ENCODE data around the gene ARID1B.

Gene ARID1B

DNA sequence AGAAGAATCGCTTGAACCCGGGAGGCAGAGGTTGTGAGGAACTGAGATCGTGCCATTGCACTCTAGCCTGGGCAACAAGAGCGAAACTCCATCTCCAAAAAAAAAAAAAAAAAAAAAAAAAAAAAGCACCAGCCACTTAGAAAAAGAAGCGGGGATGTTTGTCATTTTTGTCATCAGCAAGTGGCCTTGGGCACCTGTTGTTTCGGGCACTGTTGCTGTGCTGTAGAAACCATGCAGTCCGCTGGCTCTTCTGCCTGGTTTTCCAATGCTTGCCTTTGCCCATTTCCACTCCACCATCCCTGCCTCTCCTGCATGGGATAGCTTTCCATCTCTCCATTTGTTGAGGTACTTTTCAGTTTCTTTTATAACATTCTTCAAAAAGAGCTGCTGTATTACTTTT lies 129.3 kb downstream of the ARID1B start:
- DNase-seq (ENCODE audit: low read depth): no peak

- no peak for DNase-seq (ENCODE audit: low read depth)
Measured at GRCh38 chr6:156909212-156910010, 132.2 kb downstream of the ARID1B start.

DNA sequence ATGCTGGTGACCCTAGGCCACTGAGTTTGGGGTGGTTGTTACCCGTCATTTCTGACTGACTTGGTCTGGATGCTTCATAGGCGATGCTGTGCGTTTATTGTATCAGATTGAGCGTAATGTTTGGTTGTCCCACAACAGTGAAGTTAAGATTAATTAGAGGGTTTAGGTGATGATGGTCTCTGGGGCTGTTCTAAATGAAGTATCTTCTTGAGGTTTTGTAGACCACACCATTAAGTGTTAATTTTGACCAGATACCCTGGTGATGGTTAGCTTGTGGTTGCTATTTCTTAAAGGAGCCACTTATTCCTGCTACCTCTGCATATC lies 132.8 kb downstream of the ARID1B start:
- no peak for DNase-seq (ENCODE audit: low read depth)

- no peak for DNase-seq (ENCODE audit: low read depth)
Measured at GRCh38 chr6:156910938-156911337, 133.8 kb downstream of the ARID1B start.

GRCh38 chr6:156911581-156911980 lies 134.4 kb downstream of the ARID1B start:
- no peak for DNase-seq (ENCODE audit: low read depth)

- no peak for DNase-seq (ENCODE audit: low read depth)
Measured at GRCh38 chr6:156912431-156912830, 135.3 kb downstream of the ARID1B start.

DNA sequence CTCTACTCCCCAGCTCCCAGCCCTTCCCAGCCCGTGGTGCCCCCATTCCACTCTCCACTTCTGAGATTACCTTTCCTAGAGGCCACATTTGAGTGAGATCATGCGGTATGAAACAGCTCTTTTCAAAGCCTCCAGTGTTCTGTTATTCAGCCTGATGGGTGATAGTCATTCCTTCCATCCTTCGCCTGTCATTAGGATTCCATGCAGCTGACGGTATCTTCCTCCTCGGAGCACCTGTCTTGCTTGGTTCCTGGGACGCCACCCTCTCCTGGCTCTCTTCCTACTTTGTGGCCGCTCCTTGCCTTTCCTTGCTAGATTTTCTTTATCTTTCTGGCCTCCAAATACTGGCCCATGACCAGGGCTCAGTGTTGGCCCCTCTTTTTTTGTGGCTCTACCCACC lies 137.0 kb downstream of the ARID1B start:
- no peak for DNase-seq (ENCODE audit: low read depth)

GRCh38 chr6:156916130-156916801 lies 139.1 kb downstream of the ARID1B start:
- DNase-seq (ENCODE audit: low read depth): no peak

DNA sequence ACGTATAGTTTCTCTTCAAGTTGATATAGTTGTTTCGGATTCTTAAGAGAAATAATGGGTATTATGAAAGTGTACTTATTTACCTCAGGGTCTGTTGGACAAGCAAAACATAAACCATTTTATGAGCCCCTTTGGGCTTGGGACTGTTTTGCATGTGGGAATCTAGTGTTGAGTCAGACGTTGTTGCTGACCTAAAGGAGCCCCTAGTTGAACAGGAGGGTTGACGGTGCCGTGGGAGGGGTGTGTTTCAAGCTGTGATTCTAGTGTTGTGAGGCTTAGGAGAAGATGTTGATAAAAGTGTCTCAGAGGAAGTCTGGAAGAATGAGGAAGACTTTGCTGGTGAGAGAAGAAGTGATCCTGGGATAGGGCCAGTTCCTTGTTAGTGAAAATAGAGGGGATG lies 140.0 kb downstream of the ARID1B start:
- DNase-seq (ENCODE audit: low read depth): no peak

DNA sequence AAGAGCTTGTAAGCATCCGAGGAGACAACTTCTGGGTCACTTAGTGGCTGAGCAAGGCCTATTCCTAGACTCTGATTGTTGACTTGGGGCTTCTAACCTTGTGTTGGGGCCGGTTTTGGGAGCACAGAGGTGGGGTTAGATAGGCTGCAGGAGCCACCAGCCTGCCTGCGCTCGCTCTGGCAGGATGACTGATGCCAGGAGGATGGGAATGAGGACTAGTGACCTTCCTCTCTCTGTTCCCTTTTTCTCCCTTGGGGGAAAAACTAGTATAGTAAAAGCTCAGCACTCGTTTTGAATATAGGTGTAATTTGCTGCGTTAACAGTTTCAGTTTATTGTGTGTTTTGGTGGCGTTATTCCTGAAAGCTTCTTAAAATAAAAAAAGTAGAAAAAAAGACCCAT lies 141.5 kb downstream of the ARID1B start:
- DNase-seq (ENCODE audit: low read depth): no peak

- no peak for DNase-seq (ENCODE audit: low read depth)
Measured at GRCh38 chr6:156919370-156919769, 142.2 kb downstream of the ARID1B start.

GRCh38 chr6:156919814-156920369 lies 142.7 kb downstream of the ARID1B start:
- DNase-seq (ENCODE audit: low read depth): no peak

DNA sequence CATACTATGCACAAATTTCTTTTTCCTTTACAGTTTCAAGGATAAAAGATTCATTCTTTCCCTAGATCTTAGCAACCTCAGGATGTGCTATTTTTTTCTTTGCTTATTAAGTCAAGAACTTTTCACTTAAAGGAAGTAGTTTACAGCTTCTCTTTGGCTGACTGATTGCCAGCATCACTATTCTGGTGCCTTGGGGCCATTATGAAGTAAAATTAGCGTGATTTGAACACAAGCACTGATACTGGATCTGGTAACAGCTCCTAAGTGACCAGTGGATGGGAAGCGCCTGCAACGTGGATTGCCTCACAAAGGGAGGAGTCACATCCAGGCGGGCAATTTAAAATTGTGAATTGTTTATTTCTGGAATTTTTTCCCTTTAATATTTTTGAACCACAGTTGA lies 147.1 kb downstream of the ARID1B start:
- no peak for DNase-seq (ENCODE audit: low read depth)

DNA sequence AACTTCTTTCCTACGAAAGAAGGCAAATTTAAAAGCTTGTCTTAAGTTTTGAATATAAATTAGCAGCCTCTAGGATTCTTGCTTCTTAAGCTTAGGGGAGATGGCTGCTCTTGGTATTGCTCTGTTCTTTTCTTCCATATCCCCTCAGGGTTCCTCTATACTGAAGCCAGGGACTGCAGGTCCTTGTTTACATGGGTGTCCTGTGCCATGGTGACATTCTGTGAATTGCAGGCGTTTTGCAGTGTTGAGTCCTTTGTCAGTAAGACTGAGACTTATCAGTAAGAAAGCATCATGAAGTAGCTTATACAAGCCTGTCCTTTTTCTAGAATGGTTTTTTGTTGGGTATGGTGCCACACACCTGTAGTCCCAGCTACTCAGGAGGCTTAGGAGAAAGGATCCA lies 147.8 kb downstream of the ARID1B start:
- no peak for DNase-seq (ENCODE audit: low read depth)

DNA sequence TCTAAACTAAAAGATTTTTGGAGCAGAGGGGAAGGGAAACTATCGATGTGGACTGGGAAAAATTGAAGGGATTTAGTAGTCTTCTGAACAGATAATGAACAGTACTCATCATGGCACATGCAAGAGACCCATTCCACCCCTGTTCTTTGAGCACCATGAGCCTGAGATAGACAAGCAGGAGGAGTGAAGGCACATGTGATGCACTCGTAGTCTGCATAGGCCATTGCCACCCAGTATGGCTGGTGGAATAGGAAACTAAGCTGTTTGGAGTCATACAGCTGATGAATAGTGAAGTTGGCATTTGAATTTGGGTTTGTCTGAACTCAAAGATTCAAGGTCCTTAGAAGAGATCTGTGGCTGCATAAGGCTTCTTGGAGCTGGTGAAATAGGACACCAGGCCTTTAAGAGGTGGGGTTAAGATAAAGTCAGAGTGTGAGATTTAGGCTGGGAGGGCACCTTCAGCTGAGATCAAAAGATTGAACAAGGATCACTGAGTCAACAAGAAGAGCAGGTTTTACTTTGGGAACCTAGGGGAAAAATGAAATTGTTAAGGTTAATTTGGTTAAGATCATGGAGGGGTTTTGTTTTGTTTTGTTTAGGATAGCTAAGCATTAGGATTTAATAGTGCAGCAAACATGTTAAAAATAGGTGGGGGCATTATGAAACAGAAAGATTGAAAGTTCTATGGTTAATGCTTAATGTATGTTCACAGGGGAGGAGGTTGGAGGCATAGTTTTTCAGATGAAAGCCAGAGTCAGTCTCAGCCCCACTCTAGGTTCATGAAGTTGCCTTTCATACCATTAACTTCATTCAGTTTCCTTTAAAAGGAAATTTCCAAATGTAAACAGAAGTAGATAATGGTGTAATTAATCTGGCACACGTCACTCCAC lies 148.8 kb downstream of the ARID1B start:
- no peak for DNase-seq (ENCODE audit: low read depth)

- no peak for DNase-seq (ENCODE audit: low read depth)
Measured at GRCh38 chr6:156928126-156928525, 150.9 kb downstream of the ARID1B start.

GRCh38 chr6:156928972-156929371 lies 151.8 kb downstream of the ARID1B start:
- DNase-seq (ENCODE audit: low read depth): no peak

DNA sequence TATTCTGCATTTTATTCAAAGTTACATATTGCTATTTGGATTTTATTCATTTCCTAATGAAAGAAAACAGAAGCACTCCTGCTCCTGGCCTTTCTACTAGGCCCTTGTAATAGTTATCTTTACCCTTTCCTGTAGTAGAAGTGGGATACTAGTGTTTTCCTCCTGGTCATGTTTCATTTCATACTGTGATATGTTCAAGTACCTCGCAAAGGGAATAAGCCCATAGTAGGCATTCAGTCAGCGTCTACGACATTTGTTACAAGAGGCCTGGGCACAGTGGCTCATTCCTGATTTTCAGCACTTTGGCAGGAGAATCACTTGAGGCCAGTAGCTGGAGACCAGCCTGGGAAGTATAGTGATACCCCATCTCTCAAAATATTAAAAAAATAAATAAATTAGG lies 154.1 kb downstream of the ARID1B start:
- DNase-seq (ENCODE audit: low read depth): no peak

DNA sequence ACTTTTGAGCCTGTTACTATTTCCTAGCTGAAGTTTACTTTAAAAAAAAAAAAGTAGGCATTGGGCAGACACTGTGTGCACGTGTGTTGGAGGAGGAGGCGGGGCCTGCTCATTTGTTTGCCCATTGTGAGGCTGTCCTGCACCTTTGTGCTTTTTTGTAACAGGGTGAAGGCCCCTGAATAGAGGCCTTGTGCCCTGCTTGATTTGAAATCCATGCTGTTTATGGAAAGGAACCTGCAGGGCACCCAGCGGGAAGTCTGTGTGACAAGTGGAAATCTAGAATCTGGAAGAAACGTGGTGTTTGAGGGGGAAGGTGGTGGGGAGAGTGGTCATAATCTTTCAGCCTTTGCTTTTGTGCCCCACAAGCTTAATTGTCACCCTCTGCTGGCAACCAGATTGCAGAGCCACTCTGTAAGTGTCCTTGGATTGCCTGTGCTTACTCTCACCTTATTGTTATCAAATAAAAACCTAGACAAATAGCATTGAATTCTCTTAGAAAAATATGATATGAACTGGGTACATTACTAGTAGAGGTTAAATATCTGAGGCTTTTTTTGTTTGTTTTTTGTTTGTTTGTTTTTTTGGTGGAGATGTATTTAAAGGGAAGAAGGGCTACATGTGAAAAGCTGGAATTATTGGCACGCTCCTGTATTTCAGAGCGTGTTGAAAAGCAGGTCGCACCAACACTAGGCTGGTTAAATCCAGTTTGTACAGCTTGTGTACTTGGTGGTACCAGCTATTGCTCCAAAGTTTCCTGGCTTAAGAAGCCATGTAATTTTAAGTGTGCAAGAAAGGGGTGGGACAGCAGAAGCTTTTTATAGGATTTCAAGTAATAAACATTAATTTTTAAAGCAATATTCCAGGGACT lies 156.3 kb downstream of the ARID1B start:
- DNase-seq (ENCODE audit: low read depth): no peak

DNA sequence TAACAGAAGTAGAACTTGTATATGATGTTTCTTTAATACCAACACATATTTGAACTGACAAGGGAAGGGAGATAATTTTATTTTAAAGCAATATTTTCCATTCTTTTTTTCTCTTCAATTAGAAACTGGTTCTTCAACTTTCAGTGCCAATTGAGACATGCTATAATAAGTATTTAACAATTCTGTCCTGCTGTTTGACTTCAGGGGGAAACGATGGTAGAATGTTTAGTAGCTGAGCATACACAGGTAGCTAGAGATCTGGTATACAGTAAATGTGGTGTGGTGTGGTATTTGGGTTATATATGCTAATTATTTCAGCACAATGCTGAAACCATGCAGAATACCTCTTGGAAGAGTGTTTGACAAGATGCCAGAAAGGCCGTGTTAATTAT lies 156.9 kb downstream of the ARID1B start:
- no peak for DNase-seq (ENCODE audit: low read depth)

DNA sequence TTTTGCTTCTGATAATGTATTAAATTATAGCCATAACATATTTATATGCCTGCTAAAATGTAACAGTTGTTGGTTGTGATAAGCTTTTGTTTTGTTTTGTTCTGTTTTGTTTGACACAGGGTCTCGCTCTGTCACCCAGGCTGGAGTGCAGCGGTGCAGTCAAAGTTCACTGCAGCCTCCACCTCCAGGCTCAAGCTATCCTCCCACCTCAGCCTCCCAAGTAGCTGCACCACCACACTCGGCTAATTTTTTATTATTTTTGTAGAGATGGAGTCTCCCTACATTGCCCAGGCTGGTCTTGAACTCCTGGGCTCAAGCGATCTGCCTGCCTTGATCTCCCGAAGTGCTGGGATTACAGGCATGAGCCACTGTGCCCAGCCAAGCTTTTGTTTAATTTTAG lies 157.8 kb downstream of the ARID1B start:
- DNase-seq (ENCODE audit: low read depth): no peak

DNA sequence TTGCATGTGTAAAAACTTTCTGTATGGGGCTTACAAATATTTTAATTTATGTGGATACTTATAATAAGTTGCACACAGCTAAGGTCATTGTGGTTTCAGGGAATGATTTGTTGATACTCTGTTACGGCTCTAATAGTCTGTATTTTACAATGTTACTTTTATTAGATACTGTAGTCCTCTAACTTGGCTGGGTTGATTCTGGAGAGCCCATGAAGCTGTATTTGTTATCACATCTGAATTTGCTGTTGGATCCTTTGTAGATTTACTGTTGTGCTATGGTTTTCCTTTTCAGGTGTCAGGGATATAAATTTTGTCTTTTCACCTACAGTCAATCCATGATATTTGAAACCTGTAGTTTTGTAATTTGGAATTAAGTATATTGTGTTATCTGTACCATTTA lies 161.0 kb downstream of the ARID1B start:
- DNase-seq (ENCODE audit: low read depth): no peak

Data from HS-27A (cell line).